GM12878 (cell line): ENCODE measurements around the gene CEP250. TPM values are rescaled to one million over a fixed set of nuclear protein-coding genes. Genes with fewer than 3 reads are reported as not detected.
"Not testable (repeated sequence)": the region's sequence is repeated elsewhere in the genome, so short reads cannot be mapped to it uniquely, and the experiment has no call there.

ENCODE experiments used
- ATAC-seq: fragments of 200-7000 bp; cut with Tn5 transposase; 3 replicates; pipeline ENCODE4 v1.9.1; 2020; ENCODE audit warnings: mild to moderate bottlenecking, moderate library complexity
- BruUV-seq: library from RNA; stranded (reverse); fragments of 400-500 nt; replicated peaks from 2 replicates; lab custom pipeline; 2021; lab: Mats Ljungman, UMichigan
- CTCF ChIA-PET: fragments of 300-600 bp; sonication (Branson Sonifier 250); formaldehyde crosslinking; extraction: SDS; loops from one replicate; lab custom pipeline; 2021; ENCODE audit warnings: inconsistent platforms; lab: Yijun Ruan, JAX
- POLR2A ChIA-PET: fragments of 350-600 bp; formaldehyde crosslinking; extraction: SDS; loops from one replicate; lab custom pipeline; 2021; ENCODE audit warnings: inconsistent platforms; lab: Charles Lee
- RAD21 ChIA-PET: fragments of 300-600 bp; sonication (Branson Sonifier 250); formaldehyde crosslinking; loops from one replicate; lab custom pipeline; 2023; ENCODE audit warnings: antibody characterized with exemption; ENCODE audit not compliant: unreplicated experiment; lab: Charles Lee
- SMC1A ChIA-PET: fragments of 300-600 bp; sonication (Branson Sonifier 250); formaldehyde crosslinking; loops from one replicate; lab custom pipeline; 2023; ENCODE audit not compliant: unreplicated experiment, uncharacterized antibody; lab: Charles Lee
- DNase-seq: peaks from one replicate; pipeline ENCODE4 v3.0.0-alpha.2; 2011; ENCODE audit warnings: low read depth, low spot score
- FAIRE-seq: peaks from 3 replicates; lab custom pipeline; 2011; peaks lifted over from hg19 to GRCh38; lab: Jason Lieb, UNC
- H2AFZ ChIP-seq: 2 replicates; pipeline ENCODE4 v1.6.0; 2011; ENCODE audit warnings: low read depth, low read length, control low read depth; ENCODE audit not compliant: control insufficient read depth
- H3K27ac ChIP-seq: 2 replicates; pipeline ENCODE4 v1.5.1; 2011; ENCODE audit warnings: control low read depth; ENCODE audit not compliant: control insufficient read depth, insufficient read depth
- H3K27me3 ChIP-seq, 2 experiments: replicated peaks in 1 of 2; 2 replicates each; pipeline versions ENCODE4 v1.6.0 to v1.6.1; 2011; ENCODE audit warnings: low read length in 1 of 2; ENCODE audit not compliant: control insufficient read depth in 2 of 2, insufficient read depth in 2 of 2
- H3K36me3 ChIP-seq, 2 experiments: 2 replicates each; pipeline ENCODE4 v1.5.1; 2011; ENCODE audit warnings: low read length in 1 of 2; ENCODE audit not compliant: control insufficient read depth in 2 of 2, insufficient read depth in 2 of 2
- H3K4me1 ChIP-seq: 2 replicates; pipeline ENCODE4 v1.6.1; 2011; ENCODE audit warnings: mild to moderate bottlenecking, low read length, moderate library complexity, mixed read lengths; ENCODE audit not compliant: control insufficient read depth, insufficient read depth
- H3K4me2 ChIP-seq: 2 replicates; pipeline ENCODE4 v1.6.0; 2011; ENCODE audit warnings: control low read depth; ENCODE audit not compliant: control insufficient read depth, insufficient read depth
- H3K4me3 ChIP-seq: fragments of 200-600 bp; sonication (generic); 2 replicates; pipeline ENCODE4 v1.5.1; 2016
- H3K79me2 ChIP-seq: 2 replicates; pipeline ENCODE4 v1.6.0; 2011; ENCODE audit warnings: low read length; ENCODE audit not compliant: control insufficient read depth, insufficient read depth
- H3K9ac ChIP-seq: 2 replicates; pipeline ENCODE4 v1.8.0; 2011; ENCODE audit warnings: low read length, control low read depth, mixed read lengths; ENCODE audit not compliant: control insufficient read depth, insufficient read depth
- H3K9me3 ChIP-seq: replicated peaks from 3 replicates; pipeline ENCODE4 v1.5.1; 2011; ENCODE audit warnings: mild to moderate bottlenecking, low read length; ENCODE audit not compliant: control insufficient read depth, insufficient read depth
- H4K20me1 ChIP-seq: 2 replicates; pipeline ENCODE4 v1.6.0; 2011; ENCODE audit not compliant: control insufficient read depth, insufficient read depth
- NBN ChIP-seq: fragments of 450-650 bp; IDR thresholded peaks from 2 replicates; pipeline ENCODE4 v1.6.1; 2016
- RFX5 ChIP-seq: IDR thresholded peaks from 2 replicates; pipeline ENCODE4 v1.6.1; 2011; ENCODE audit warnings: low read depth, low read length, improper control_type of control experiment
- WGBS: methylation state at CpG from one replicate; pipeline ENCODE4 v1.1.6; 2016; ENCODE audit warnings: low lambda C conversion rate; ENCODE audit not compliant: insufficient replicate concordance, insufficient coverage; ENCODE audit errors: missing lambda C conversion rate; 5-methylcytosine and 5-hydroxymethylcytosine counted together
- in situ Hi-C: fragments of 300-500 bp; cut with MboI; formaldehyde crosslinking; loops from 9 replicates; pipeline ENCODE4 v1.14.3; 2018; ENCODE audit warnings: mixed read lengths
- intact Hi-C: fragments of 100-400 bp; cut with micrococcal nuclease; formaldehyde crosslinking; loops from one replicate; pipeline ENCODE4 v1.14.2; 2022; ENCODE audit not compliant: unreplicated experiment
- polyA plus RNA-seq, 11 experiments: library from polyadenylated mRNA; depleted of rRNA in 4 of 11; unstranded in 6 of 11; stranded (reverse) in 5 of 11; fragments of >200 nt; fragmentation: Nextera tagmentation in 4 of 11; fragmentation: Illumina TruSeq in 1 of 11; extraction: Ambion mirVana in 4 of 11; extraction: Trizol in 1 of 11; gene quantifications; 1 replicate in 1 of 11; 2 replicates in 10 of 11; pipeline versions ENCODE4 v1.2.1 to v1.2.3, GENCODE V29; 2011 to 2016; ENCODE audit warnings: inconsistent platforms in 2 of 11, missing spikeins in 2 of 11, low read depth in 1 of 11
- total RNA-seq, 4 experiments: library from RNA; depleted of rRNA in 3 of 4; stranded (reverse); fragments of >200 nt in 3 of 4; fragmentation: Illumina TruSeq in 1 of 4; extraction: Trizol in 1 of 4; gene quantifications; 2 replicates each; pipeline versions ENCODE4 v1.2.1 to v1.2.3, GENCODE V29; 2013 to 2021

The CEP250 gene
- total and polyA plus RNA-seq, 10 of the 15 experiments (the other 5 are each of a cell fraction or from before 2014, with no cell fraction given) = 2.4 to 41.6 (median 25.7) TPM

- Histone ChIP-seq H3K36me3 (no peaks in the 10 kb centered on the region), H3K9ac (no peak overlapping the region), H3K4me1 (no peaks in the 10 kb centered on the region; the same call in 1 of the 2 replicates), H3K27me3 (no peaks in the 10 kb centered on the region)
- no peak for FAIRE-seq
- CTCF ChIA-PET = interaction anchor here (0.7 to 6.0 kb wide), 8 partner anchors 10 to 304 kb away, joined by 3 to 81 read pairs (median 8); partner anchors contain the start of gene GDF5
- SMC1A ChIA-PET = interaction anchor here (0.6 to 1.6 kb wide), 5 partner anchors 13 to 304 kb away, joined by 3 to 9 read pairs (median 3); no protein-coding TSS in a partner anchor
- no peak for TF ChIP-seq NBN
- no peak for TF ChIP-seq RFX5
- TF ChIP-seq, all 136 proteins: peak for 0
- Histone ChIP-seq H3K79me2 (no peaks in the 10 kb centered on the region), H4K20me1 (no peaks in the 10 kb centered on the region), H3K4me2 (no peak overlapping the region), H3K9me3 (no peaks in the 10 kb centered on the region), H3K27ac (no peak overlapping the region), H2AFZ (no peak overlapping the region), H3K4me3 (no peak overlapping the region)
- in situ Hi-C loops (loop anchor here (5.0 to 10.0 kb wide), 2 partner anchors 147 to 304 kb away; partner anchors contain the start of gene EDEM2), intact Hi-C loops (loop anchor here (10.0 kb wide), 1 partner anchor 304 kb away; the partner anchor contains the start of gene EDEM2)
- BruUV-seq = no TSS peak
- ChIA-PET RAD21 (interaction anchor here (0.6 to 2.3 kb wide), 4 partner anchors 28 to 164 kb away, joined by 3 to 8 read pairs (median 4); partner anchors contain the start of gene EIF6), POLR2A (no interaction called here)
- DNase-seq (no peak), ATAC-seq (no peak)
- WGBS = 55% methylated on average over 5 of the region's 5 CpGs
Measured at GRCh38 chr20:35448788-35449373, 6.5 kb upstream of the CEP250 start.

- H3K9me3 ChIP-seq, H3K9ac ChIP-seq, H3K36me3 ChIP-seq, H3K4me1 ChIP-seq, H3K4me3 ChIP-seq, FAIRE-seq, H2AFZ ChIP-seq, ATAC-seq, DNase-seq, H3K79me2 ChIP-seq, H3K27me3 ChIP-seq, H3K4me2 ChIP-seq, H4K20me1 ChIP-seq, H3K27ac ChIP-seq, BruUV-seq, POLR2A ChIA-PET: not testable (repeated sequence)
- CTCF ChIA-PET = interaction anchor here (1.7 to 6.0 kb wide), 2 partner anchors 14 to 145 kb away, joined by 6 to 81 read pairs; no protein-coding TSS in a partner anchor
- intact Hi-C loops (loop anchor here (10.0 kb wide), 1 partner anchor 305 kb away; the partner anchor contains the start of gene EDEM2), in situ Hi-C loops (loop anchor here (5.0 to 10.0 kb wide), 2 partner anchors 148 to 305 kb away; partner anchors contain the start of gene EDEM2)
- SMC1A ChIA-PET = interaction anchor here (0.6 to 1.3 kb wide), 3 partner anchors 14 to 975 kb away, joined by 3 read pairs; no protein-coding TSS in a partner anchor
- 74% methylated on average over 8 of the region's 13 CpGs for WGBS
- RAD21 ChIA-PET = interaction anchor here (1.4 kb wide), 1 partner anchor 29 kb away, joined by 3 read pairs; no protein-coding TSS in a partner anchor
Measured at GRCh38 chr20:35449855-35450254, 5.5 kb upstream of the CEP250 start.
